ENCODE data around the gene MOGAT3. TPM values are rescaled to one million over a fixed set of nuclear protein-coding genes. Genes with fewer than 3 reads are reported as not detected.
A peak's percentile ranks its signal among the peaks of the same experiment; 100 is the strongest.

The MOGAT3 gene
- total and polyA plus RNA-seq, 9 of the 15 experiments (the other 6 are each of a cell fraction or from before 2014, with no cell fraction given) = 0.07 to 0.17 (median 0.13) TPM; not detected in 6

DNA sequence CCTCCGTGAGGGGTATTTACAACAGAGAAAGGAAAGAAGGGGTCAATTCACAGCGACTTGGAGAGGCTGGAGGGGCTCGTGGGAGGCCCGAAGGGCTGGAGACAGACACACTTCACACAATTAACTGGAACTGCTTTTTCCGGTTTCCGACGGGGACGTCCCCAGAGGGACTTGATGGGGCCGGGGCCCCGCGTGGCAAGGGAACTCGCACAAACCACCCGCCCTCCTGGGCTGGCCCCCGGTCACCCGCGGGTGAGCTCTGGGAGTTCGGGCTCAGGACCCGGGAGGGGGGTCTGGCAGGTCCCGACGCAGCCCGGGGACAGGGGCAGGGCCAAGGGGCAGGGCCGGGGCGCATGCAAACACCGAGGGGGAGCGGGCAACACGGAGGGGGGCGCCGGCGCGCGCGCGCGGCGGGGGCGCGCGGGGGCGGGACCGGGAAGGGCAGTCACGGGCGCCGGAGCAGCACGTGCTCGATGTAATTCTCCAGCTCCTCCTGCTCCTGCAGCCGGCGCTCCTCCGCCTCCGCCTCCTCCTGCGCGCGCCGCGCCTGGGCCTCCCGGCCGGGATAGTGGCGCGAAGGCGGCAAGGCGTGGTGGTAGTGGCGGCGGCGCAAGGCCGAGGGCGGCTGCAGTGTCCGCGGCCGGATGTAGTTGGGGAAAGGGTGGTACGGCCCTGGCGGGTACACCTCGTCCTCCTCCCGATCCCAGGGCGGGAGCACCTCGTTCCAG lies 38.1 kb downstream of the MOGAT3 start (continued):
- TF ChIP-seq BACH1 (tag; IDR thresholded peaks at IDR 0.05) (no peak), XRCC3 (IDR thresholded peaks at IDR 0.05) (no peak), ZNF785 (CRISPR knock-in tag; IDR thresholded peaks at IDR 0.05) (no peak), KLF10 (CRISPR knock-in tag; IDR thresholded peaks at IDR 0.05) (no peak), KLF1 (tag; IDR thresholded peaks at IDR 0.05) (no peak), FOXJ2 (tag; IDR thresholded peaks at IDR 0.05) (no peak), NFE2L1 (tag; IDR thresholded peaks at IDR 0.05; ENCODE audit: borderline replicate concordance, low read depth) (no peak), GATAD2A (IDR thresholded peaks at IDR 0.05) (no peak), CREB5 (CRISPR knock-in tag; IDR thresholded peaks at IDR 0.05) (no peak), EHMT2 (IDR thresholded peaks at IDR 0.05) (no peak), NRF1 (conservative IDR thresholded peaks at IDR 0.05 in 1 of 2, IDR thresholded peaks at IDR 0.05 in 1 of 2) (peak; percentile 66 to 69; a peak in 2 of 4 replicates), NCOA6 (IDR thresholded peaks at IDR 0.05) (no peak), THRB (CRISPR knock-in tag; conservative IDR thresholded peaks at IDR 0.05) (no peak), CBX5 (IDR thresholded peaks at IDR 0.05; ENCODE audit: borderline replicate concordance, low read depth) (no peak)
- TF ChIP-seq, protein P1, sequence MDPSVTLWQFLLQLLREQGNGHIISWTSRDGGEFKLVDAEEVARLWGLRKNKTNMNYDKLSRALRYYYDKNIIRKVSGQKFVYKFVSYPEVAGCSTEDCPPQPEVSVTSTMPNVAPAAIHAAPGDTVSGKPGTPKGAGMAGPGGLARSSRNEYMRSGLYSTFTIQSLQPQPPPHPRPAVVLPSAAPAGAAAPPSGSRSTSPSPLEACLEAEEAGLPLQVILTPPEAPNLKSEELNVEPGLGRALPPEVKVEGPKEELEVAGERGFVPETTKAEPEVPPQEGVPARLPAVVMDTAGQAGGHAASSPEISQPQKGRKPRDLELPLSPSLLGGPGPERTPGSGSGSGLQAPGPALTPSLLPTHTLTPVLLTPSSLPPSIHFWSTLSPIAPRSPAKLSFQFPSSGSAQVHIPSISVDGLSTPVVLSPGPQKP (CRISPR knock-in tag; IDR thresholded peaks at IDR 0.05) = no peak
- TF ChIP-seq, protein P2, sequence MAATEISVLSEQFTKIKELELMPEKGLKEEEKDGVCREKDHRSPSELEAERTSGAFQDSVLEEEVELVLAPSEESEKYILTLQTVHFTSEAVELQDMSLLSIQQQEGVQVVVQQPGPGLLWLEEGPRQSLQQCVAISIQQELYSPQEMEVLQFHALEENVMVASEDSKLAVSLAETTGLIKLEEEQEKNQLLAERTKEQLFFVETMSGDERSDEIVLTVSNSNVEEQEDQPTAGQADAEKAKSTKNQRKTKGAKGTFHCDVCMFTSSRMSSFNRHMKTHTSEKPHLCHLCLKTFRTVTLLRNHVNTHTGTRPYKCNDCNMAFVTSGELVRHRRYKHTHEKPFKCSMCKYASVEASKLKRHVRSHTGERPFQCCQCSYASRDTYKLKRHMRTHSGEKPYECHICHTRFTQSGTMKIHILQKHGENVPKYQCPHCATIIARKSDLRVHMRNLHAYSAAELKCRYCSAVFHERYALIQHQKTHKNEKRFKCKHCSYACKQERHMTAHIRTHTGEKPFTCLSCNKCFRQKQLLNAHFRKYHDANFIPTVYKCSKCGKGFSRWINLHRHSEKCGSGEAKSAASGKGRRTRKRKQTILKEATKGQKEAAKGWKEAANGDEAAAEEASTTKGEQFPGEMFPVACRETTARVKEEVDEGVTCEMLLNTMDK (IDR thresholded peaks at IDR 0.05; ENCODE audit: borderline replicate concordance, insufficient read depth, low read depth, low read length, poor library complexity, severe bottlenecking) = no peak
- TF ChIP-seq, protein P3, sequence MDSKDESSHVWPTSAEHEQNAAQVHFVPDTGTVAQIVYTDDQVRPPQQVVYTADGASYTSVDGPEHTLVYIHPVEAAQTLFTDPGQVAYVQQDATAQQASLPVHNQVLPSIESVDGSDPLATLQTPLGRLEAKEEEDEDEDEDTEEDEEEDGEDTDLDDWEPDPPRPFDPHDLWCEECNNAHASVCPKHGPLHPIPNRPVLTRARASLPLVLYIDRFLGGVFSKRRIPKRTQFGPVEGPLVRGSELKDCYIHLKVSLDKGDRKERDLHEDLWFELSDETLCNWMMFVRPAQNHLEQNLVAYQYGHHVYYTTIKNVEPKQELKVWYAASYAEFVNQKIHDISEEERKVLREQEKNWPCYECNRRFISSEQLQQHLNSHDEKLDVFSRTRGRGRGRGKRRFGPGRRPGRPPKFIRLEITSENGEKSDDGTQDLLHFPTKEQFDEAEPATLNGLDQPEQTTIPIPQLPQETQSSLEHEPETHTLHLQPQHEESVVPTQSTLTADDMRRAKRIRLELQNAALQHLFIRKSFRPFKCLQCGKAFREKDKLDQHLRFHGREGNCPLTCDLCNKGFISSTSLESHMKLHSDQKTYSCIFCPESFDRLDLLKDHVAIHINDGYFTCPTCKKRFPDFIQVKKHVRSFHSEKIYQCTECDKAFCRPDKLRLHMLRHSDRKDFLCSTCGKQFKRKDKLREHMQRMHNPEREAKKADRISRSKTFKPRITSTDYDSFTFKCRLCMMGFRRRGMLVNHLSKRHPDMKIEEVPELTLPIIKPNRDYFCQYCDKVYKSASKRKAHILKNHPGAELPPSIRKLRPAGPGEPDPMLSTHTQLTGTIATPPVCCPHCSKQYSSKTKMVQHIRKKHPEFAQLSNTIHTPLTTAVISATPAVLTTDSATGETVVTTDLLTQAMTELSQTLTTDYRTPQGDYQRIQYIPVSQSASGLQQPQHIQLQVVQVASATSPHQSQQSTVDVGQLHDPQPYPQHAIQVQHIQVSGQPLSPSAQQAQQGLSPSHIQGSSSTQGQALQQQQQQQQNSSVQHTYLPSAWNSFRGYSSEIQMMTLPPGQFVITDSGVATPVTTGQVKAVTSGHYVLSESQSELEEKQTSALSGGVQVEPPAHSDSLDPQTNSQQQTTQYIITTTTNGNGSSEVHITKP (IDR thresholded peaks at IDR 0.05; ENCODE audit: partially characterized antibody) = peak; percentile 21
- TF ChIP-seq, protein P4, sequence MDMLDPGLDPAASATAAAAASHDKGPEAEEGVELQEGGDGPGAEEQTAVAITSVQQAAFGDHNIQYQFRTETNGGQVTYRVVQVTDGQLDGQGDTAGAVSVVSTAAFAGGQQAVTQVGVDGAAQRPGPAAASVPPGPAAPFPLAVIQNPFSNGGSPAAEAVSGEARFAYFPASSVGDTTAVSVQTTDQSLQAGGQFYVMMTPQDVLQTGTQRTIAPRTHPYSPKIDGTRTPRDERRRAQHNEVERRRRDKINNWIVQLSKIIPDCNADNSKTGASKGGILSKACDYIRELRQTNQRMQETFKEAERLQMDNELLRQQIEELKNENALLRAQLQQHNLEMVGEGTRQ (CRISPR knock-in tag; IDR thresholded peaks at IDR 0.05) = peak; percentile 49; the same call in 1 of the 2 replicates

Data from K562 (cell line).